Nucleus accumbens (tissue), 56 donors: ENCODE measurements around the gene AGBL4.

Experiments used
- DNase-seq, 56 donors: peaks; one replicate each; lab custom pipeline; 2025; lab: John Stamatoyannopoulos, UW

The AGBL4 gene

DNA sequence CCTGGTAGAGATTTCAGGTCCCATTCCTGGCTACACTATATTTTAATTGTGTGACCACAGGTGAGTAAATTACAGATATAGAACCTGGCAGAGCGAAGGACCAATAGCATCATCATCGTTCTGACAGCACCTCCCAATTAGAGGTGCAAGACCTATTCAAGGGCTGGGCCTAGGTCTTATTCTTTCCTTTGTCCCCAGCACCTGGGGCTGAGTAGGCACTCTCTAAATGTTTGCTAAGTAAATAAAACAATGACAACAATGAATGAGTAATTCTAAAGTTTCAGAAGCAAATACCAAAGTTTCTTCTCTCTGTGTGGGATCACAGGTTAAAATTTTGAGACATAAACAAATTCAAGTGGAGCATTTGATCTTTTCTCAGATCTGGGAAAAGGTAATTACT lies 1279.7 kb downstream of the AGBL4 start:
- DNase-seq, result no peak

DNA sequence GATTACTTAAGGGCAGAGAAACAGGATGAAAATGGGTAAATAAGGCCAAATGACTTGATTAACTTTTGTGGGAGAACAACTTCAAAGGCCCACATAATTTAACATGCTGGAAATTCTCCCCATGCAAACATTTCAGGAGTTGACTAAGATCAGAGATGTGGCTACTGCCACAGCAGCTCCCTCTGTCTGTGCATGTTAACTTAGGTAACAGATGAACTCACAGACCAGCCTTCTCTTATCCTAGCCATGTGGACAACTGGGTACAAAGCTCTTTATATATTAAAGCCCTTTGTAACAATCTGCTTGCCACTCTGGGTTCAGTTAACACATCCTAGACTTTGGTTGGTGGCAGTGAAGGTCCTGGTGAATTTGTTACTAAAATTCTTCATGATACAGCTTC lies 1280.3 kb downstream of the AGBL4 start:
- no peak for DNase-seq

DNA sequence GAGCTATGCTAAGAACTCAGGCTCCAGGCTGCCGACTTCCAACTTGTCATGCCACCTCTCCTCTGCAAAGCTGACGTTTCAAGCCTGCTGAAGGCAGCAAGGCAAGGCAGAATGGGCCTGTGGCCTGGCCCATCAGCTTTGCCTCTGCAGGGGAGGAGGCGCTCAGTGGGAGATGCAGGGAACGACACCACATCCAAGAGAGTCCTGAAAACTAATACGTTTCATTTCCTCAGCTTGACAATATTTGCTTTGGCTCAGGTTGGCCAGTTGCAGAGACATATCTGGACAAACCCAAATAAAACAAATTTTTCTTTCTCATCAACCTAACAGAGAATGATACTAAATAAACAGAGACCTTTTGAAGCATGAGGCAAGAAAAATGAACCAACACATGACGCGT lies 1282.4 kb downstream of the AGBL4 start:
- no peak for DNase-seq

DNA sequence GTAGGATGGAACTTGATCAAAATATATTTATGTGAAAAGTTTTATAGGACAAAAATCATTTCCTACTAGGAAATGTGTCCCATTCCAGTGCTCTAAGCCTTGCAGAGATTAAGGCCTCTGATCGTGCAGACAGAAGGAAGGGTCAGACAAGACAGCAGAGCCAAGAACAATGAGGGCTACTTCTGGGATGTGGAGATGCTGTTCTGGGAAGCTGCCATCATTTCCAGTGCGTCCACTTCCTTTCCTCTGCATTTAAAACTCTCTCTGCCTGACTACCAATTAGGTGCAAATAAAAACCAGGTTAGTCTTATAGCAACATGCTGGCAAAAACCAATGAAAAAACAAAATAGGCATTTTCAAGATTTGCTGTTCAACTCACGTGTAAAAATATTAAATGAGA lies 1283.1 kb downstream of the AGBL4 start:
- DNase-seq, result no peak

- DNase-seq, result no peak
Observed at GRCh38 chr1:48739091-48739490, 1284.7 kb downstream of the AGBL4 start.

- DNase-seq, result no peak
Observed at GRCh38 chr1:48738356-48738755, 1285.4 kb downstream of the AGBL4 start.

DNA sequence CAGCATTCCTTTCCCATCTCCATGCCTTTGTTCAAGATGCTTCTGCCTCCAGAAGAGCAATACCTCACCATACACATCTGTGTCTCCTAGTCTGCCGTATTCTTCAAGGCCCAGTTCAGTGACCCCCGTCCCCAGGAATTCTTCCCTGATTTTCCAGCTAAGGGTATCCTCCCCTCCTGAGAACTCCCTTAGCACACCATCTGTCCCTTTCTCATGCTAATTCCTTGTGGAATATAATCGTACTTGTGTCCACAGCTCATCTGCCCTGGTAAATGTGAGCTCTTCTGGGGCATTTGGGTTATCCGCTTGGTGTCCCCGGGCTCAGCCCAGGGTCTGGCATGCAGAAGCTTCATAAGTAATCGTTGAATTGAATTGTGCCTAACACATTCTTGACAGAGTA lies 1288.0 kb downstream of the AGBL4 start:
- DNase-seq, result no peak

GRCh38 chr1:48730164-48730910 lies 1293.4 kb downstream of the AGBL4 start:
- DNase-seq, result no peak

DNA sequence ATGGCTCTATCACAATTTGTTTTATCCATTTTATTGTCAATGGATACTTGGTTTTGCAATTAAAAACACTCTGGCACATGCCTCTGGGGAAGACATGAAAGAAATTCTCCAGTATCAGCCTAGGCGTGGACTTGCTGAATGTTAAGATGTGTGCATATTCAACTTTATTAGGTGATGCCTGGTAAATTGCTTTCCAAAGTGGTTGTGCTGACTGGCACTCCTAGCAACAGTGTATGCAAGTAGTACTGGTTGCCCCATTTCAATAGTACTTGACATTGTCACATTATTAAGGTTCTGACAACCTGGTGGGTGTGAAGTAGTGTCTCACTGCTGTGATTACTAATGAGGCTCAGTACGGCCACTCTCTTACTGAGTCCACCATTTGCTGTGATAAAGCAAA lies 1295.2 kb downstream of the AGBL4 start:
- peak in 6 of 56 donors; percentile 1 to 16 (median 8) for DNase-seq

DNA sequence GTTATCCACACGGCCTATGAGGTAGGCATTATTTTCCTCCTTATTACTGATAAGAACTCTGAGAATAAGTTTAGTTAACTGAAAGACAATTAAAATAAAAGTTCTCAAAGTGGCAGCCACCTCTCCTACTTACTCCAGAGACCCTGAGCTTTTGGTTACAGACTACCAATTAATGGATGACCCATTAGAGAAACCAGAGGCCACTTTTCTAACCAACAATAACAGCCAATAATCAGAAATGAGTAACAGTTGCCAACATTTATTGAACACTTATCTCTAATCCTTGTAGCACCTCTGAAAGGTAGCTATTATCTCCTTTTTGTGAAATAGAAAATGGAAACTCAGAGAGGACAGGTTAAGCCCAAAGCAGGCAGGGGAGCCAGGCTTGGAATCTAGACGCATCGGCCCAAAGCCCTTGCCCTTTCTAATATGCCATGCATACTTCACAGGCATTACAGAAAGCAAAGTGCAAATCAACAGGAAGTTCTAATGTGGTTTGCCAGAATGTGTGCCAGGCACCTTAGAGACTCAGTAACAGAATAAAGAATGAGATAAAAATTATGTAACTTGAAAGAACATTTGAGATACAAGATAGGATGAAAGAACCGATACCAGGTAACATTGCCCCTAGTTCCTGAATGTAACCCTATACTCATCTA lies 1297.1 kb downstream of the AGBL4 start:
- no peak for DNase-seq

- no peak for DNase-seq
Observed at GRCh38 chr1:48726139-48726538, 1297.6 kb downstream of the AGBL4 start.

DNA sequence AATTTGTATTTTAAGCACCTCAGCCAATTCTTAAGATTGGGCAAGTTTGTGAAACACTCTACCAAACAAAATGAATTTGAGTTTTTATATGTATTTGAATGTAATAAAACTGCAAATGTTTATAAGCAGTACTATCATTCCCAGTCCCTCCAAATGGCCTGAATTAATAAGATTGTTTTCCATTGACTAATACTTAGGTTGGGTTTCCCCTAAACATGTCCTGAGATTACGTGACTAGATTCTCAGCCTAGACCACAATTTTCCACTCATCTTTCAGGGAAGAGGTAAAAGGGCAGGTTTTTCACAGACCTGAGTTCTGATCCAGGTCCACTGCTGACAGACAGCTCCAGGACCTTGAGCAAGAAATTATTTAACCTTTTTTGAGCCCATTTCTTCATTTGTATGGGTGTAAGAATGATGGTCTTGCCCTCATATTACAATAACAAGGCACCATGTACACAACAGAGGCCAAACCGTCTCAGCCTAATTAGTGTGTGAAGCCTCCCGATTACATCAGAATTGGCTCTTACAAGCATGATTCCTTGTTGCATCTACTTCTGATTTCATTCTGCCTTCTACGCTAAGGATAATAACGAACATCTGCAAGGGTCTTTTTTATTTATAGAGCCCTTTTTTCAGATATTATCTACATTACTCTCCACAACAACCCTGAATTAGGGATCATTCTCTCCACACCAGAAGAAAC lies 1298.3 kb downstream of the AGBL4 start:
- DNase-seq, result no peak

DNA sequence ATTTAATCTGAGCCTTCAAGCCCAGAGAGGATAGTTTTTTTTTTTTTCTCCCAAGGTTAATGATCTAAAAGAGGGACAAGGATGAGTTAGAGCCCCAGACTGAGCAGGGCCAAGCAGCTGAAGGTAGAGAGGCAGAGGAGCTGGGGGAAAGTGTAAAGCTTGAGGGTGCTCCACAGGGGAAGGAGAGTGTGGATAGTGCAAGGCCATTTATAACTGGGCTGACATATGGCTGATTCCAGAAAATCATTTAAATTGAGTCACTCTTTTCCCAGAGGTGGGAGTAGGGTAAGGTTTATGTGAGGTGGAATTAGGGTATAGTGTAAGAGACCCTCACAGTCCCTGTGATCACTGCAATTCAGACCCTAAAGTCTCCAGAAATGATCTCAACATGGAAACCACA lies 1302.8 kb downstream of the AGBL4 start:
- no peak for DNase-seq

DNA sequence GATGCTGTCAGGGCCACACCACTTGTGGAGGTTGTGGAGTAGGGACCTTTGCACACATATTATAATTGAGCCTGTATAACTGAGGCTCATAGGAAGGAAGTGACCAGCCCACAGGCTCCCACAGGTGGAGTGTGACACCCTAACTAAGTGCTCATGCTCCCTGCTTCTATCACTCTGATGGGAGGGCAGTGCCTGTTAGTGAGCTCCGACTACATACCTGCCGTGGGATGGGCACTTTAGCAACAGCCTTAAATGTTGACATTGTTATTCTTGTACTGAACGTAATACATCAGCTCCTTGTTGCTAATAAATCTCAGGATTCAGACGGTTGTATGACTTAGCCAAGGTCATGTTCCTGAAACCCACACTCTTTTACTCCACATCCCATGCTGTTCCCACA lies 1305.0 kb downstream of the AGBL4 start:
- DNase-seq, result no peak

DNA sequence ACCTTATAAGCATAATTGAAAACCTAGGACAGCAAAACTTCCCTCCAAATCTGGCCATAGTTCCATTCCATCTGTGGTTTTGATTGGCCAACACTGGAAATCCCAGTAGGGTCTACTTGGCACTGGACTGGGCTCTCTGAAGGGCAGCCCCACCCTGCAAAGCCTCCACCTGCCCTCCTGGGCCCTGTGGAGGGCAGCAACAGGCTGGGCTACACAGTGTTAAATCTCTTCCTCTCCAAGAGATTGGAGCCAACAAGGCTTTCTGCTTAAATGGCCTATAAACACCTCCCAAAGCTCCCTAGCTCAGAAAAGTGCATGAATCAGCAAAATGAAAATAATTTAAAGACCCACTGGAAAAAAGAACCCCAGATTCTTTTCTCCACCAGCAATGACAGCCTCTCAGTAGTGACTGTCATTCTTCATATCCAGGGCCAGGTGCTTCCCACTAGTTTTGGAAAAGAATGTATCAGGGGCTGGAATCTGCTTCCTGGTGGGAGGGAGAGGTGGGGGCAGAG lies 1305.6 kb downstream of the AGBL4 start:
- DNase-seq, result no peak

DNA sequence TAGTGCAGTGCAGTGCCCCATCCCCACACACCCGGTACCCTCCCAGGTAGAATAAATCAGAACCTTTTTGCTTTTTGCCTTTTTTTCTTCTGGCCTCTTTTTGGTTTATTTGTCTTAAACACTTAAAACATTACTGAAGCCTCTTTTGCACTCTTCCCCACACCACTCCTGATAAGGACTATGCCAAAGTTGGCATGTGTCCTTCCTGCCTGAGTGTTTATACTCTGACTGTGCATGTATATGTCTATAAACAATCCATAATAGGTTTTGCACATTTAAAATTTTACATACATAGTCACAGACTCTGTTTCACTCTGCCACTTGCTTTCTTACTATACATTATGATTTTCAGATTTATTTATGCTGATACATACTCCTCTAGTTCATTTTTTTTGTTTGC lies 1306.7 kb downstream of the AGBL4 start:
- DNase-seq, result no peak

GRCh38 chr1:48715921-48716320 lies 1307.8 kb downstream of the AGBL4 start:
- no peak for DNase-seq

DNA sequence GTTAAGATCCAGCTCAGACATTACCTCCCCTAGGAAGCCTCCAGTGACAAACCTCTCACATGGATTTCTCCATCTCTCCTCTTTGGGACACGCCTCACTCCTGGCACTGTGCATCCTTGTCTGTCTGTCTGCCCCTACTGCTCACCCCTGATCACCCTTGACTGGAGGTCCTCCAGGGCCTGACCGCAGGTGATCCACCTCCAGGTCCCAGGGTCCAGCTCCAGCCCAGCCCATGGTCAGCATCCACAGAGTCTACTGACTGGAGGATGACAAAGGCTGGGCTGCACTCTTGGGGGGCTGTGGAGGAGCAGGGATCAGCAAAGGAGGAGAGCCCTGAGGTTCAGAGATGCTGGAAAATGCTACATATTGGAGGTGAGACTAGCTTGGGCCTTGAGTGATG lies 1312.8 kb downstream of the AGBL4 start:
- DNase-seq, result no peak

DNA sequence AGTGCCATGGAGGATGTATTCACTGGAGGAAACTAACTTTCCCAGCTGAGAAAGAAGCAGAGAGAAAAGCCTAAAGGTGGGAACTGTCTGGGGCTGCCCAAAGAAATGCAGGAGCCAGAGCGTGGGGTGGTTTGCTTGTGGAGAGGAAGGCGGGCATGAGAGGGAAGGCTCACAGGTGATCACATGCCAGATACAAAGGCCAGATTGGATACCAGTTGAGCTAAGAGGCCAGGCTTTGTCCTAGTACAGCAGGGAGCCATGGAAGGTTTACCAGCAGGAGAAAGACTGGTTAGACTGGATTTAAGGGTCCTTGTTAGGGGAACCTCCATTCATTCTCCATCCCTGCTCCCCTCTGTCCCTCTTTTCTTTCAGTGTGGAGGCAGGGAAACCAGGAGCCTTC lies 1313.4 kb downstream of the AGBL4 start:
- DNase-seq, result no peak

GRCh38 chr1:48704736-48705135 lies 1319.0 kb downstream of the AGBL4 start:
- no peak for DNase-seq

DNA sequence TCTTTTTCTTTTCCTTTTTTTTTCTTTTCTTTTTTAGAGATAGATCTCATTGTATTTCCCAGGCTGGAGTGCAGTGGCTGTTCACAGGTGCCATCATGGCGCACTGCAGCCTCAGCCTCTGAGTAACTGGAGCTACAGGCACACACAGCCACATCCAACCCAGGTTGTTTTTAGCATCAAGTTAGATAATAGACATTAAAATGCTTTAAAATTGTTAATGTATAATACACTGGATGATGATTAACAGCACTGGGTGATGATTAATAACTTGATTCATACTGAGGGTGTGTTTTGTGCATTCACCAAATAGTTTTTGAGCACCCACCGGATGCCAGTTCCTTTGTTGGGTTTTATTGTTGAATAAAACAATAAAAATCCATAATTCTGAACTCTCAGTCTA lies 1322.3 kb downstream of the AGBL4 start:
- peak in 3 of 56 donors; percentile 1 to 26 (median 3) for DNase-seq
